Measurements from ENCODE around the gene MAP1B.

The MAP1B gene

GRCh38 chr5:72133212-72133990 lies 26.1 kb downstream of the MAP1B start:
- DNase-seq: no peak

- no peak for DNase-seq
Observed at GRCh38 chr5:72134226-72134899, 27.1 kb downstream of the MAP1B start.

- DNase-seq: no peak
Observed at GRCh38 chr5:72137826-72138409, 30.6 kb downstream of the MAP1B start.

GRCh38 chr5:72138943-72139521 lies 31.8 kb downstream of the MAP1B start:
- DNase-seq: no peak

- no peak for DNase-seq
Observed at GRCh38 chr5:72140711-72141110, 33.4 kb downstream of the MAP1B start.

GRCh38 chr5:72141440-72142355 lies 34.4 kb downstream of the MAP1B start:
- no peak for DNase-seq

GRCh38 chr5:72144762-72145161 lies 37.5 kb downstream of the MAP1B start:
- peak in 6 of 14 donors; percentile 24 to 40 (median 32) for DNase-seq

GRCh38 chr5:72145348-72145747 lies 38.1 kb downstream of the MAP1B start:
- no peak for DNase-seq

GRCh38 chr5:72146056-72146455 lies 38.8 kb downstream of the MAP1B start:
- no peak for DNase-seq

GRCh38 chr5:72147569-72147968 lies 40.3 kb downstream of the MAP1B start:
- no peak for DNase-seq

GRCh38 chr5:72149742-72150141 lies 42.5 kb downstream of the MAP1B start:
- DNase-seq: peak in 1 of 14 donors; percentile 63

GRCh38 chr5:72151169-72151568 lies 43.9 kb downstream of the MAP1B start:
- no peak for DNase-seq

GRCh38 chr5:72151646-72152045 lies 44.4 kb downstream of the MAP1B start:
- no peak for DNase-seq

- DNase-seq: no peak
Observed at GRCh38 chr5:72152545-72152944, 45.3 kb downstream of the MAP1B start.

- no peak for DNase-seq
Observed at GRCh38 chr5:72153551-72153950, 46.3 kb downstream of the MAP1B start.

GRCh38 chr5:72154076-72154756 lies 46.9 kb downstream of the MAP1B start:
- peak in 3 of 14 donors; percentile 13 to 97 (median 29) for DNase-seq

- peak in 1 of 14 donors; percentile 17 for DNase-seq
Observed at GRCh38 chr5:72156946-72157624, 49.8 kb downstream of the MAP1B start.

GRCh38 chr5:72157625-72157962 lies 50.3 kb downstream of the MAP1B start:
- DNase-seq: no peak

GRCh38 chr5:72159501-72159911 lies 52.2 kb downstream of the MAP1B start:
- DNase-seq: no peak

GRCh38 chr5:72160329-72160728 lies 53.1 kb downstream of the MAP1B start:
- no peak for DNase-seq

- no peak for DNase-seq
Observed at GRCh38 chr5:72160959-72161358, 53.7 kb downstream of the MAP1B start.
